Measurements from ENCODE around the gene PGAM2.
"Not testable (repeated sequence)": the region's sequence is repeated elsewhere in the genome, so short reads cannot be mapped to it uniquely, and the experiment has no call there.

DNA sequence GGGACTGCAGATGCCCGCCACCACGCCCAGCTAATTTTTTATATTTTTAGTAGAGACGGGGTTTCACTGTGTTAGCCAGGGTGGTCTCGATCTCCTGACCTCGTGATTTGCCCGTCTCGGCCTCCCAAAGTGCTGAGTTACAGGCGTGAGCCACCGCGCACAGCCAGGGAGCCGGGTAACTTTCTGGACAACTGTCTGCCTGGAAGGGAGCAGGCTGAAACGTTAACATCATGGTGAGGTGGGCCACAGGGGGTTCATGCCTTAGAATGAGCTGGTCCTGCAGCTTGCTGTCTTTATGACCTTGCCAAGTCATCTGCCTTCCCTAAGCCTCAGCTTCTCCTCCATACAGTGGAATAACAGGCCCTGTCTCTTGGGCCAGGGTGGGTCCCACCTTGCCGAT lies 34.0 kb downstream of the PGAM2 start:
- TF ChIP-seq, protein P1, sequence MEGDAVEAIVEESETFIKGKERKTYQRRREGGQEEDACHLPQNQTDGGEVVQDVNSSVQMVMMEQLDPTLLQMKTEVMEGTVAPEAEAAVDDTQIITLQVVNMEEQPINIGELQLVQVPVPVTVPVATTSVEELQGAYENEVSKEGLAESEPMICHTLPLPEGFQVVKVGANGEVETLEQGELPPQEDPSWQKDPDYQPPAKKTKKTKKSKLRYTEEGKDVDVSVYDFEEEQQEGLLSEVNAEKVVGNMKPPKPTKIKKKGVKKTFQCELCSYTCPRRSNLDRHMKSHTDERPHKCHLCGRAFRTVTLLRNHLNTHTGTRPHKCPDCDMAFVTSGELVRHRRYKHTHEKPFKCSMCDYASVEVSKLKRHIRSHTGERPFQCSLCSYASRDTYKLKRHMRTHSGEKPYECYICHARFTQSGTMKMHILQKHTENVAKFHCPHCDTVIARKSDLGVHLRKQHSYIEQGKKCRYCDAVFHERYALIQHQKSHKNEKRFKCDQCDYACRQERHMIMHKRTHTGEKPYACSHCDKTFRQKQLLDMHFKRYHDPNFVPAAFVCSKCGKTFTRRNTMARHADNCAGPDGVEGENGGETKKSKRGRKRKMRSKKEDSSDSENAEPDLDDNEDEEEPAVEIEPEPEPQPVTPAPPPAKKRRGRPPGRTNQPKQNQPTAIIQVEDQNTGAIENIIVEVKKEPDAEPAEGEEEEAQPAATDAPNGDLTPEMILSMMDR (conservative IDR thresholded peaks at IDR 0.05; ENCODE audit: low read length), result not testable (repeated sequence)
- not testable (repeated sequence) for TF ChIP-seq EZH2phosphoT487 (IDR thresholded peaks at IDR 0.05; ENCODE audit: borderline replicate concordance)
